Esophagus (tissue), 2 donors: Measurements from ENCODE around the gene OR8D2. TPM values are rescaled to one million over a fixed set of nuclear protein-coding genes. Genes with fewer than 3 reads are reported as not detected.

Experiments
- H3K27ac ChIP-seq, 2 donors: one replicate each; pipeline ENCODE4 v1.5.1; 2013; ENCODE audit warnings: low read depth in 2 of 2, mild to moderate bottlenecking in 2 of 2, inconsistent platforms in 1 of 2, low read length in 1 of 2, moderate library complexity in 1 of 2
- H3K27me3 ChIP-seq, 2 donors: one replicate each; pipeline ENCODE4 v1.6.1; 2013; ENCODE audit warnings: low read length in 2 of 2, control low read depth in 1 of 2, mild to moderate bottlenecking in 1 of 2; ENCODE audit not compliant: insufficient read depth in 2 of 2, control insufficient read depth in 1 of 2
- H3K36me3 ChIP-seq, 2 donors: one replicate each; pipeline ENCODE4 v1.6.1; 2013; ENCODE audit warnings: low read length in 1 of 2; ENCODE audit not compliant: control insufficient read depth in 2 of 2, insufficient read depth in 2 of 2
- H3K4me1 ChIP-seq, 2 donors: one replicate each; pipeline ENCODE4 v1.6.1; 2013; ENCODE audit warnings: low read length in 1 of 2; ENCODE audit not compliant: control insufficient read depth in 2 of 2, insufficient read depth in 2 of 2
- H3K4me3 ChIP-seq, 2 donors: one replicate each; pipeline ENCODE4 v1.5.1; 2013; ENCODE audit warnings: low read length in 2 of 2, mild to moderate bottlenecking in 2 of 2, low read depth in 1 of 2, moderate library complexity in 1 of 2
- H3K9me3 ChIP-seq, 2 donors: one replicate each; pipeline ENCODE4 v1.6.1; 2013; ENCODE audit warnings: mild to moderate bottlenecking in 2 of 2, low read depth in 1 of 2, low read length in 1 of 2, moderate library complexity in 1 of 2; ENCODE audit not compliant: control insufficient read depth in 2 of 2, insufficient read depth in 1 of 2
- WGBS, 2 donors: extraction: QIAGEN DNeasy Blood & Tissue Kit; methylation state at CpG; one replicate each; pipeline ENCODE4 v1.1.7; 2013; 5-methylcytosine and 5-hydroxymethylcytosine counted together
- polyA plus RNA-seq, 2 donors: library from polyadenylated mRNA; stranded (reverse); fragments of 200-250 nt; gene quantifications; one replicate each; pipeline ENCODE4 v1.2.3, GENCODE V29; 2013
- donor health status: healthy with polysubstance abuse.
- donor health status: Bipolar disorder and iron deficiency.

OR8D2 gene, protein sequence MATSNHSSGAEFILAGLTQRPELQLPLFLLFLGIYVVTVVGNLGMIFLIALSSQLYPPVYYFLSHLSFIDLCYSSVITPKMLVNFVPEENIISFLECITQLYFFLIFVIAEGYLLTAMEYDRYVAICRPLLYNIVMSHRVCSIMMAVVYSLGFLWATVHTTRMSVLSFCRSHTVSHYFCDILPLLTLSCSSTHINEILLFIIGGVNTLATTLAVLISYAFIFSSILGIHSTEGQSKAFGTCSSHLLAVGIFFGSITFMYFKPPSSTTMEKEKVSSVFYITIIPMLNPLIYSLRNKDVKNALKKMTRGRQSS
- not detected for polyA plus RNA-seq

DNA sequence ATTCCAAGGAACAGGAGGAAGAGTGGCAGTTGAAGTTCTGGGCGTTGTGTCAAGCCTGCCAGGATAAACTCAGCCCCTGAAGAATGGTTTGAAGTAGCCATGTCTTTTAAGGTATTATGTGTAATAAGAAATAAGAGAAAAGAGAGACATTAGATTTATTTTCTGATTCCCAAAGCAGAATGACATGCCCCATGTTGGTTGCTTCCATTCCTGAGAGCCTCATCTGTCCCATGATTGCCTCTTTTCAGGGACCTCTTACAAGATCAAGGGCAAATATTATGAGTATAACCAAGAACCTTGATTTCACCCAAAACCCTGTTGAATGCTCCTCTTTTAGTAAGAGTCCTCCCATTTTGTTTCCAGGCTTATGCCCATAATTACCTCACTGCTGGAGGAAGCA lies at the start of gene OR8D2:
Gene OR8D2 (minus strand): TSS at position 101 of the 400 bp plus-strand sequence. CDS start 0 bp downstream, at position 101.
- Histone ChIP-seq H3K4me3 (no peak within 1 kb of the TSS), H3K27me3 (no peaks in the 10 kb centered on the region), H3K9me3 (no peaks in the 10 kb centered on the region), H3K27ac (no peak within 1 kb of the TSS), H3K36me3 (no peaks in the 10 kb centered on the region), H3K4me1 (no peaks in the 10 kb centered on the region)
- 46 to 50% methylated on average over 1 of the region's 1 CpG for WGBS, 2 donors

DNA sequence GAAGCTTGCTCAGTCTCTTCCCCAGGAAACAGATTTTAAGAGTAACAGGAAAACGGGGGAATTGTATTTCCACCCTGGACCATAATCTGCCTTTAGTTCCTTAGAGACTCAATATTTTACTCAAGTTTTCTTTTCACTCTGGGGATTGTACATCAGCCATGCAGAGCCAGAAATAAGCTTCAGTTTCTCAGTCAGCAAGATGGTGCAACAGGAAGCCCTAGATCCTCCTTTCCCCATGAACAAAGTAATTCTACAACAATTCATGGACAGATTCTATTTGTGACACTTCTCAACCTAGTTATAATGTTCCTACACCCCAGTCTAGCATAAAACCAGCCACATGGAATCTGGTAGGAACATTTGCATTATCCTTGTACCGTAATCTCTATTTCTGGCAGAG lies 39.6 kb upstream of the OR8D2 start:
- H3K27ac ChIP-seq = no peak overlapping the region
- WGBS, 2 donors = 25 to 31% methylated on average over 2 of the region's 2 CpGs
- no peaks in the 10 kb centered on the region for H3K27me3 ChIP-seq
- H3K9me3 ChIP-seq = no peaks in the 10 kb centered on the region
- no peaks in the 10 kb centered on the region for H3K4me1 ChIP-seq
- no peak overlapping the region for H3K4me3 ChIP-seq
- H3K36me3 ChIP-seq = no peaks in the 10 kb centered on the region

DNA sequence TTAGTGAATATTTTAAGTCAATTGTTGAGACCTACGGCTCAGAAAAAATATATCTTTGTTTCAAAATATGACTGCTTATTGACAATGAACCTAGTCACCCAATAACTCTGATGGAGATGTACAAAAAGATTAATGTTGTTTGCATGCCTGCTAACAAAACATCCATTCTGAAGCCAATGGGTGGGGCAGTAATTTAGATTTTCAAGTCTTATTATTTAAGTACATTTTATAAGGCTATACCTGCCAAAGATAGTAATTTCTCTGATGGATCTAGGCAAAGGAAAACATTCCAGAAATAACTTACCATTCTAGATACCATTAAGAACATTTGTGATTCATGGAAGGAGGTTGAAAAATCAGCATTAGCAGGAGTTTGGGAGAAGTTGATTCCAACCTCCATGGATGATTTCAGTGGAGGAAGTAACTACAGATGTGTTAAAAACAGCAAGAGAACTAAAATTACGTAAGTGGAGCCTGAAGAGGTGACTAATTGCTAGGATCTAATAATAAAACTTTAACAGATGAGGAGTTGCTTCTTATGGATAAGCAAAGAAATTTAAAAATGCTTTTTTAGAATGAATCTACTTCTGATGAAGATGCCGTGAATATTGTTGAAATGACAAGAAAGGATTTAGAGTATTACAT lies 26.4 kb upstream of the OR8D2 start:
- H3K36me3 ChIP-seq = no peaks in the 10 kb centered on the region
- H3K9me3 ChIP-seq = no peaks in the 10 kb centered on the region
- no peaks in the 10 kb centered on the region for H3K4me1 ChIP-seq
- no peaks in the 10 kb centered on the region for H3K27me3 ChIP-seq
- H3K4me3 ChIP-seq = no peak overlapping the region
- WGBS, 2 donors = 25 to 54% methylated on average over 3 of the region's 3 CpGs
- H3K27ac ChIP-seq = no peak overlapping the region

DNA sequence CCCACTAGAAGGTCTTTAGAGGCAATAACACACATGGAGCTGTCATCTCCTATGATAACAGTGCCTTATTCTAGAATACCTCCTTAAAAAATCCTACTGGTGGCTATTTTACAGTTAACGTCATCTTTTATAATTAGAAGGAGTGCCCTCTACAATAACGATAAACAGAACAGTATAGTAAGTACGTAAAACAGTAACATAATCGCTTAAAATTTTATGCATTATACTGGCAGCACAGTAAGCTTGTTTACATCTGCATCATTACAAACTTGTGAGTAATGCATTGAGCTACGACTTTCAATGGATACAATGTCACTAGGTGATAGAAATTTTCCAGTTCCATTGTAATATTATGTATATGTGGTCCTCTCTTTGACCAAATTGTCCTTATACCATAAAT lies 24.3 kb upstream of the OR8D2 start:
- Histone ChIP-seq H3K4me3 (no peak overlapping the region), H3K27ac (no peak overlapping the region), H3K27me3 (no peaks in the 10 kb centered on the region), H3K9me3 (no peaks in the 10 kb centered on the region), H3K36me3 (no peaks in the 10 kb centered on the region), H3K4me1 (no peaks in the 10 kb centered on the region)
- WGBS, 2 donors = 80 to 83% methylated on average over 5 of the region's 5 CpGs

DNA sequence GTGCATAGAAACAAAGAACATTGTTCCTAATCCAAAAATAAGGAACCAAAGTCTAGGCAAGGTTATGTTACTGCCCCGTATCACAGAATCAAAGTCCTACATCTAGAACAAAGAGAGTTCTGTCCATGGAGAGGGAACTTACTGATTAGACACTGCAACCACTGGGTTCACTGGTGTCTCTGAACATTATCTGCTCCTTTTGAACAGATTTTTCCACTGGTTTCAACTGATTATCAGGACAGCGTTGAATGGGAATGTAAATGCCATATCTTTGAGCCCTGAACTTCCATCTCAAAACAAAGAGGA lies 20.1 kb upstream of the OR8D2 start:
- no peaks in the 10 kb centered on the region for H3K4me1 ChIP-seq
- H3K27ac ChIP-seq = no peak overlapping the region
- no peak overlapping the region for H3K4me3 ChIP-seq
- no peaks in the 10 kb centered on the region for H3K9me3 ChIP-seq
- WGBS, 2 donors = 76 to 82% methylated on average over 2 of the region's 2 CpGs
- H3K27me3 ChIP-seq = no peaks in the 10 kb centered on the region
- no peaks in the 10 kb centered on the region for H3K36me3 ChIP-seq

DNA sequence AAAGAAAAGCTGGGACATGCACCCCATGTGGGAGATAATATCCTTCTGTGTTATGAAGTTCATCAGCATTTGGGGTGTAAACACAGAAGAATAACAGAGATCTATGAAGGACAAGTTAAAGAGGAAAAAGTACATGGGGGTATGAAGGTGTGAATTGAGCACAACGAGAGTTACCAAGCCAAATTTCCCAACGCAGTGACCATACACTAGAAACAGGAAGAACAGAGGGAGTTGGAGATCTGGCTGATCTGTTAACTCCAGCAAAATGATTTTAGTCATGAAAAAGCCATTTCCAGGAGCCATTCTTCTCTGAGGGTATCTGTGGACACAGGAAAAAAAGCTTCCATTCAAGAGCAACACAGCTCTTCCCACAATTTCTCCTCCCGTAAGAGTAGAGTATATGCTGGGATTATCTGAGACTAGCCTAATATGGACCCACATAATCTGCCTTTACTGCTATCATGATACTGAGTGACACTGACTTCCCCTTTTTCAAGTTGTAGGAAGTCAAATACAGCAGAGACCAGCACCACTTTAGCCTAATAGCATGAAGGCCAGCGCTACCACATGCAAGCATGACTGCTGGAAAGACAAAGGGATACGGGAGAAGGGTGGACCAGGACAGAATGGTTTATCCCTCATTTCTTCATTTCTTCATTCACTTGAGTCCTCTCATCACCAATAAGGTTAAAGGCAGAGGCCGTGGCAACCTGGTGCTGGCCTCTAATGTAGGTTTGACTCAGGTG lies 19.6 kb upstream of the OR8D2 start:
- H3K9me3 ChIP-seq = no peaks in the 10 kb centered on the region
- H3K27ac ChIP-seq = no peak overlapping the region
- H3K27me3 ChIP-seq = no peaks in the 10 kb centered on the region
- no peaks in the 10 kb centered on the region for H3K36me3 ChIP-seq
- 84 to 88% methylated on average over 6 of the region's 6 CpGs for WGBS, 2 donors
- H3K4me1 ChIP-seq = no peaks in the 10 kb centered on the region
- no peak overlapping the region for H3K4me3 ChIP-seq

DNA sequence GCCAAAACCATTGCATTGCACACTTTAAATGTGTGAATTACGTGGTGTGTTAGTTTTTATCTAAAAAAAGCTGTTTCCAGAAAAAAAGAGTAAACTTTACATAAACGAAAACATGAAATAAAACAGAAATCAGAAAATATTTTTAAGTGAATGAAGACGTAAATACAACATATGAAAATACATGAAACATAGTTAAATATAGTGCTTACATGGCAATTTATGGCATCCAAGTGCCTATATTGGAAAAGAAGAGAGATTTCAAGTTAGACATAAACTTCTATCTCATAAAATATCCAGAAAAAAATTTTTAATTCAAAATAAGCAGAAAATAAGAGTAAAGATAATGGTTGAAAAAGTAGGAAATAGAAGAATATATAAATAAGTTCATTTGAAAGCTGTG lies 11.9 kb upstream of the OR8D2 start:
- Histone ChIP-seq H3K36me3 (no peaks in the 10 kb centered on the region), H3K27me3 (no peaks in the 10 kb centered on the region), H3K4me1 (no peaks in the 10 kb centered on the region), H3K27ac (no peak overlapping the region), H3K4me3 (no peak overlapping the region), H3K9me3 (no peaks in the 10 kb centered on the region)
- 73 to 77% methylated on average over 3 of the region's 3 CpGs for WGBS, 2 donors

DNA sequence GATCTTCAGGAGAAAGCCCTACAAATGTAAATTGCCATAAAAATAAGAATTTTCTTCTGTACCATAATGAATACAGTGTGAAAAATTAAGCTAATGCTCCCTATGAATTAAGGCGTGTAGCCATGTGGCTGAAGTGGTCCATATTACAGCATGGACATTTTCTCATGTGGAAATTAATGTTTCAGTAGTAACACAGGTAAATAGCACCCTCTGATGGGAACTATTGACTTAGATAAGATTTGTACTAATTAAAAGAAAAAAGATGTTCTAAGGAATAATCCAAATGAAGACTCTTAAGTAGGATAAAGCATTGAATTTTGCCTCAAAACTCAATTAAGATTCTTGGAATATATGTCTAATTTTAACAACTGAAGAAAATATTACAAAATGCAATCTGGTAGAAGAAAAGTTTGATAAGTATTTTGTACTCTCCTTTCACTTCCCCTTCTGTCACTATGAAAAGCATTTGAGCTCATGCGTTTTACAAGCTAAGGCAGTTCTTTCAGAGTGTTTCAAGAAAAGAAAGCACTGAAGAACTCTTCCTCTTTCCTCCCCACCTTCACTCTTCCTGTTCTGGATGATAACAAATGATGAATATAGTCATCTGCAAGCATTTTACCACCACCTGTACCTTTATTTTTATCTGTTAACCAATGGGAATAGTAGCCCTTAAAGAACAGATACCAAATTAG lies 9.9 kb upstream of the OR8D2 start:
- H3K36me3 ChIP-seq = no peaks in the 10 kb centered on the region
- no peak overlapping the region for H3K27ac ChIP-seq
- H3K4me1 ChIP-seq = no peaks in the 10 kb centered on the region
- H3K27me3 ChIP-seq = no peaks in the 10 kb centered on the region
- no peak overlapping the region for H3K4me3 ChIP-seq
- WGBS, 2 donors = 56 to 61% methylated on average over 2 of the region's 2 CpGs
- H3K9me3 ChIP-seq = no peaks in the 10 kb centered on the region

DNA sequence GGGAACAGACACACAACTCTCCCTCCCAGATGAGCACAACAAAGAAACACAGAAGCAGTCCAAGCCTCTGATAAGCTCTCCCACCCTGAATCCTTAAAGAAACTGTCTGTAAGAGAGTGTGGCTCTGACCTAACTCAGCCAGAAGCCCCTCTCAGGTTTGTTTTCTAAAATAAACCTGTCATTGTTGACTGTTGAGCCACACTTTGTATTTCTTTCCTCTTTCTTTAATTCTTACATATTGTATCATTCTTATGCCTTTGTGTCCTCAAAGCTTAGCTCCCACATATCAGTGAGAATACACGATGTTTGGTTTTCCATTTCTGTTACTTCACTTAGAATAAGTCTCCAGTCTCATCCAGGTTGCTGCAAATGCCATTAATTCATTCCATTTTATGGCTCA lies 7.8 kb upstream of the OR8D2 start:
- H3K27ac ChIP-seq = no peak overlapping the region
- H3K4me1 ChIP-seq = no peaks in the 10 kb centered on the region
- no peaks in the 10 kb centered on the region for H3K27me3 ChIP-seq
- WGBS, 2 donors = 92 to 100% methylated on average over 1 of the region's 1 CpG
- no peak overlapping the region for H3K4me3 ChIP-seq
- H3K36me3 ChIP-seq = no peaks in the 10 kb centered on the region
- no peaks in the 10 kb centered on the region for H3K9me3 ChIP-seq
